Measurements from ENCODE around the gene GUF1. TPM values are rescaled to one million over a fixed set of nuclear protein-coding genes. Genes with fewer than 3 reads are reported as not detected.
"Not testable (repeated sequence)": the region's sequence is repeated elsewhere in the genome, so short reads cannot be mapped to it uniquely, and the experiment has no call there.

Gene GUF1
- polyA plus RNA-seq, 12 donors, result 20.0 to 29.4 (median 26.6) TPM; not detected in 1

DNA sequence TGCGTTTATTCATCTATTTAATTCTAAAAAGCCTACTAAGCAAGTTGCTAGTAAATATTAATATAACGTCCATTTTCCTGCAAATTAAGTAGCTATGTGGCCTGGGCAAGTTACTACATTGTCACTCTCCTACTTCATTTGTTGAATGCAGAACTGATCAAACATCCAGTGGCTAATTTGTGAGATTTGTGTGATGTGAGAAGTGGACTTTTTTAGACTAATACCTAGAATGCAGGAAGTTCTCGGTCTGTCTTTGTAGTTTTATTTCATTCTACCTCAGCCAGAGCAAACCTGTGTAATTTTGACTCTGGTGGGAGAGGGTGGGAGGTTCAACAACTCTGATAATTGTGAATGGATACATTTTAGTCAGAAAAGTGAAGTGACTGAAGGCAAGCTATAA is 840 bp downstream of the GUF1 start:
- peak; percentile 5 for DNase-seq

DNA sequence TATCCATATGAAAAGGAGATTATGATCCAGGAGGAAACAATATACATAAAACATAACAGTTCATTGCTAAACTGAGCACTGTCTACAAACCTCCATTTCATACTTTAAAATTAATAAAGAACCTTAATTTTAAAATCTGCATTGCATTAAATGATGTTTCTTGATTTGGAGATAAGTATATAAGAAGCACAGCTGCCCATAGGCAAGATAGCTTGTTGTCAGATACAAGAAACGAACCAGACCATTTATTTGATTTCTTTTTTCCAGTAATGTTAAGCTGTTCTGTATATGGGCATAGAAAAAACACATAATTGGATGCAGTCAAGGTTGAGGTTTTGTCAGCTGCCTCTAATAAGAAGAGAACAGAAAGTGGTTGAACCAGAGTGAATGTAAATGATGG is 6.4 kb downstream of the GUF1 start:
- DNase-seq, result no peak

DNA sequence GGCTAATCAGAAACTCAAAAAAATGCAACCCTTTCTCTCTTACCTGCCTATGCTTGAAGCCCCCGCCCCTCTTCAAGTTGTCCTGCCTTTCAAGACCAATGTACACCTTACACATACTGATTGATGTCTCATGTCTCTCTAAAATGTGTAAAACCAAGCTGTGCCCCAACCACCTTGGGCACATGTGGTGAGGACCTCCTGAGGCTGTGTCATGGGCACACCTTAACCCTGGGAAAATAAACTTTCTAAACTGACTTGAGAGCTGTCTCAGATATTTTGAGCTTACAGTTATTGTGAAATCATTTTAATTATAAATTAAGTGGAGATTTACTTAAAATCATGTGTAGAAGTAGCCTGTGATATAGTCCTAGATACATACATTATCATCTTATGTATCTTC is 22.2 kb downstream of the GUF1 start:
- DNase-seq, result no peak

DNA sequence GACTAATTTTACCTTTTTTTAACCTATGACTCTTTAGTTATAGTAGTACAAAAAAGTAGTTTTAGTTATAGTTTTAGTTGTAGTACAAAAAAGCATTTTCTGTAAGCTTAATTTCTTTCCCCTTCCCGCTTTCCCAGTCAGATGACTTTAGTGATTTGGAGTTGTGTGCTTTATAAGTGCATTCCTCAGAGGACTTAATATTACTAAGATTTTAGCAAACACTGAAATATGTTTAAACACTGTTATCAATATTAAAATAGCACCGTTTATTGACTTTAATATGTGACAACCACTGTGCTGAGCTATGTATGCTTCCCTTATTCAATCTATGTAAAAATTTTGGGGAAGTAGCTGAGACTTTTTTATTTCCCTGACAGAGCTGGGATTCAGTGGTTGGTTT is 22.8 kb downstream of the GUF1 start:
- no peak for DNase-seq

DNA sequence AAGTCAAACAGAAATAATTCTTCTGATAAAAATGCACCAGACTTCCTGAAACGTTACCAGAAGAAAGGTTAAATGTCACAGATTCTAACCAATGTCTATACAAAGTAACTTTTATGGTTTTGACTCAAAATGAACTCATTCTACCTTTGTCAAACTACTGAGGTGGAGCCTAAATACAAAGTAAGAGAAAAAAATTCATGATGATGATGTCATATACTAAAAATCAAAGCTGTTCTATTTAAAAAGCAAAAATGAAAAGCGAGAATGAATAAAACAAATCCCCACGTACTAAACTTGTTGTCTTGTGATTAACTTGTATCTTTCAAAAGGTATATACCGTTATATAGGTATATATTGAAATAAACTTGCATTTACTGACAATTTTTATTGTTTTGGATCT is 26.5 kb downstream of the GUF1 start:
- no peak for DNase-seq

DNA sequence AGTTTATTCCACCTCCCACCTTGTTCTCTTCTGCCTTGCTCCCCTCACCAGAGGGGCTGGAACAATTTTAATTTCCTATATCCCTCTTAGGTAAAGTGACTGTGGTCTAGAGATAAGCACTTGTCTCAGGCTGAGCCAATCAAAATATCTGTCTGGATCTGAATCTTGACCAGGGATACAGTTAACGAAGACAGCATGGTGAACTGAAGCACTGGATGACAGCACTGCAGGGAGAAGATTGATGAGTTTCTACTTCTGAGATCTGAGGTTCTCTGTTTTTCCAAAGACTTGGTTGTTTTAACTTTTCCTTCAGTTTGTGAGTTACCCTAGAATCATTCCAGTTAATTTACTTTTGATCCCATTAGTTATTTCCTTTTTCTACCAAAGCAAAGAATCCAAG is 34.9 kb downstream of the GUF1 start:
- no peak for DNase-seq

DNA sequence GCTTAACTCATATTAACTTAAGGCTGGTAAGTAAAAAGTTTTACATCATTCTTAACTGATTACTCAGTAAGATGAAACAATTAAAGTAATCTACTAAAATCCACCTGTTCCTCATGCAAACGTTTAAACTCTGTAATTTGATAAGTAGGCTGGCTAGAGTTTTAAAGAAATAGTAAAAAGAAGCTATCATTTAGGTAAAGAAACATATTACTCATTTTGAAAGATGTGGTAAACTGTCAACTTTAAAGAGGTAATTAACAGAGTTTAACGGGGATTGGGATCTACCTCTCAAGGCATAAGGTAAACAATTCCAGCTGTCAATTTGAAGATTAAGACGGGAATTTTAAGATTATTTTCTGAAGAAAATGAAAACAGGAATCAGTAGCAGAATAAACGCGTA is 38.4 kb downstream of the GUF1 start:
- DNase-seq, result no peak

DNA sequence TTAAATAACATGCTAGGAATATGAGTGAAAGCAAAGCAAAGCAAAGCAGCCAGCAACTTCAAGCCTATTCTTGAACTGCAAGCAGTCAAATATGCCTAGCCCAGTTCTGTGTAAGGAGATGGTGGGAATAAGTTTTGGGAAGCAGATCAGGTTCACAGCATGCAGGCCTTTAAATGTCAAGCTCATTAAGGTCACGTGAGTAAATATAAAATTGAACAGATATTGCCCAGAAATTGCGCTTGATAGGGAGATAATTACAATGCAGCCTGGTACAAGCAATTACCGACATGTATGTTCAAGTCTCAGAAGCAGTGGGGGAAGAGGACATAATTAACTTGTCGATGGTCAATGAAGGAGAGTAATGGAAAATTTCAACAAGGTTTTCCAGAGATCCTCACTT is 42.2 kb downstream of the GUF1 start:
- DNase-seq, result no peak

DNA sequence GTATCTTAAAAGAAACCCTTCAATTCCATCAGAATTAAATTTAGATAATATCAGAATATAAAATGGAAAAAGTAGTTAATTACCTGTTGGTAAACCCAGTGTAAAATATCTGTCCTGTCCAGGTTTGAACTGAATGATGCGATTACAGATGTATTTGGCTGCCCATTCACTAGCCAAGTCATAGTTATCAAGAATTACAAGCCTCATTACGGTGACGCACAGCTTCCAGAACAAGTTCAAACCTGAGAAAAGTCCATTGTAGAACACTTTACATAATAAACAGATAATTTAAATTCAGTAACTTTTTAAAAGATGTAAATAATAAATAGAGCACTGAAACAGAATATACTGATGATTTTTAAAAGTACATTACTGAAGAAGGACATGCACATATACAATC is 43.8 kb downstream of the GUF1 start:
- no peak for DNase-seq

DNA sequence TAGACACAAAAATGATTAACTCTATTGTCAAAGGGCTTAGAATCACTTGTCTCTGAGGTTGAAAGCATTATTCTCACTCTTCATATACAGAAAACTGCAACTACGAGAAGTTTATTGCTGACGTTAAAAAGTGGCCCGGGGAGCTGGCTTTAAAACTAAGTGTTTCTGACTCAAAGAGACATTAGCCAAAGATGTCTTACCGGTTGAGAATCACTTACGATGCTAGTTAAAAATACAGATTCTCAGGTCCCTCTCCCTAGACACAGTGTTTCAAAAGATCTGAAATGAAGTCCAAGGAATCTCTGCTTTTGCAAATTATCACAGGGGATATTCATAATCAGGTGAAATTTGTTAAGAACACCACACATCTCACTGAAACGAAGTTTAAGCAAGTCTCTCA is 46.9 kb downstream of the GUF1 start:
- DNase-seq, result peak; percentile 4

DNA sequence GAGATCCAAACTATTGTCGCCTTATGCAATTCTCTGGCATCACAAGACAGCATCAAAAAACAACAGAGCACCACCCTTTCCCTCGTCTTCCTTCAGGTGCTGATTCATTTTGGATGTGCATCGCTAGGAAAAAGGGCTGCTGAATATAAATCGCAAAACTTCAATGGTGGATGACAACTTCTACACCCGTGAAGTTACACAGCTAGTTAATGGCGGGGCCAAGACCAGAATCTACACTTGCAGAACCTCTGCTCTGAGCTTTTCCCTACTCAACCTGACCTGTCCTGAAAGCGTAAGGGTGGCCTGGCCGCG is 47.5 kb downstream of the GUF1 start:
- no peak for DNase-seq

DNA sequence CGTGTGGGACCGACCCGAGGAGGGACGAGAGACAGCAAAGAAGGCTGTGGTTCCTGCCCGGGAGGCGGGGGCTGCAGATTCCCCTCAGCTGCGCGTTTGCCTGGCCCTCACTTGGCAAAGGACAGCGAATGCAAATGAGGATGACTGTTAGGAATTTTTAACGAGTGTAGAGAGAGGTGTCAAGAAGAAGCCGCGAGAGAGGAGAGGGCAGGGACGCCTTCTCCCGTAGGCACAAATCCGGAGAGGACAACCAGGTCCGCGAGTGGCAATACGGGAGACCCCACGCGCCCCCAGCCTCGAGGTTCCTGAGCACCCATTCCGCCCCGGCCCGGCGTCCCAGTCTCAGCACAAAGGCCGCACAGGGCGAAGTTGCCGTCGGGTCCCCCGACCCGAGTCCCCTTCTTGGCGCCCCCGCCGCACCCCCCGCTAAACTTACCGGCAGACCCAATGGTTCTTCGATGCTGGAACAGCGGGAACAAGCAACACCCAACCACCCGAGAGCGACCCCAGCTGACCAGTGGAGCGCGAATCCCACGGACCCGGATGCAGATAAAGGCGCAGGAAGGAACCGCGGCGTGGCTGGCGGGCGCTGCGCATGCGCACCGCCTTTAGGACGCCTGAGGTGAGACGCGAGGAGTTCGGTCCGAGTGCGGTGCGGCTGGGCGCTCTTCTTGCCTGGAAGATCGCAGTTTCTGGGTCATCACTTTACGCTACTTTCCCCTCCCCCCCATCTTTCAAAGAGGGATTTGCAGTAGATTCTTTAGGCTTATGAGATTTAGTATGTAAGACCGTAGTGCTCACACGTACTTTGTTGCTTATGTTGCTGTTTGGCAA is 48.0 kb downstream of the GUF1 start, which contains the start of gene GNPDA2:
TSS of gene GNPDA2 (minus strand) at position 519 of the 834 bp plus-strand sequence. CDS start 4,349 bp downstream, outside the sequence.
- peak; percentile 95 for DNase-seq

DNA sequence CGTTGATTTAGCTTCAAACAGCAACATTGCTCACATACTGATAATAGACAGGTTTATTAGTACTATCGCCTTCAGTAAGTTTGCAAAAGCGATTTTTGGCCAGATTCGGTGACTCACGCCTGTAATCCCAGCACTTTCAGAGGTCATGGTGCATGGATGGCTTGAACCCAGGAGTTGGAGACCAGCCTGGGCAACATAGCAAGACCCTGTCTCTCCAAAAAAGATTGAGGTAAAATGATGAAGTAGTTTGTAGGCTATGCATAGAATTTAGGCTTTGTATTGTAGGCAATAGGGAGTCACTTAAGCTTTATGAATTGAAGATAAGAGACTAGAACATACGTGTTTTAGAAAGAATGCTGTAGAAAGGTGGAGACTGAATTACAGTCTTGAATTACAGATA is 49.3 kb downstream of the GUF1 start:
- no peak for DNase-seq

DNA sequence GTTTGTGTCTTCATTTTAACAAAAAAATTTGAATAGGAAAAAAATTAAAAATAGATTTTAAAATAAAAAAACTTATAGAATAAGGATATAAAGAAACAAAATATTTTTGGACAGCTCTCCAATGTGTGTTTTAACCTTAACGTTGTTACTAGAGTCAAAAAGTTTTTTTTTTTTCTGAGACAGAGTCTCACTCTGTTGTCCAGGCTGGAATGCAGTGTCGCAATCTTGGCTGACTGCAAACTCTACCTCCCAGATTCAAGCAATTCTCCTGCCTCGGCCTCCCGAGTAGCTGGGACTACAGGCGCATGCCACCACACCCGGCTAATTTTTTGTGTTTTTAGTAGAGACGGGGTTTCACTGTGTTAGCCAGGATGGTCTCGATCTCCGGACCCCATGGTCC is 50.5 kb downstream of the GUF1 start:
- not testable (repeated sequence) for DNase-seq

DNA sequence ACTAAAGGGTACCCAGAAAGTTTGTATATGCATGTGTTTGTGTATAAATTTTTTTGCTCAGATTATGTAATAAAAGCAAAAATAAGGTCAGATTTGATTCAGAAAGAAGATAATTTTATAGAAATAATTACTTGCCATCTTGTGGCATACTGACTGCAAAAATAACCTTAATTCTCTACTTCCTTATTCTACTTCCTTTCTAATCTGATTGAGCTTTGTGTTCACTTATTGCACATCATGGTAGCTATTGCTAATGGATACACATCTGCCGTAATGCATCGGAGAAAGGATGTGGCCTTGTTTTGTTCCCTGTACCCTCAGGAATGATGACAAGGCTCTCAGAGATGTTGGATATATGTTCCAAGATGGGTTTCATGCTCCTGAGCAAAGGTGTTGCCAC is 58.7 kb downstream of the GUF1 start:
- DNase-seq, result no peak

DNA sequence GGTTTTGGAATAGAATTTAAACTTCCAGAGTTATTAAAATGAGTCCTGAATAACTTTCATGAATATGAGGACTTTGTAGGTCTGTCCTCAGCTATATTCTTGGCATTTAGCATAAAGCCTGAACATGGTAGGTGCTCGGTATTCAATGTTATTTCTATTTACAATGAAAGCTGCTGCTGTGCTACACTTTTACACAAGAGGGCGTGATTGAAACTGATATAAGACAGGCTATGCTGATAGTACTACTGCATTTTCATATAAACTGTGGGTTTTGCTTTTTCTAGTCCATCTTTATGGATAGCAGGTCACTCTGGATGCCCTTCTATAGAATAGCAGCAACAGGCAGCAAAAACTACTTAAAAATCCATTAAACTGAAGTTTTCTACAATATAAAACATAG is 60.4 kb downstream of the GUF1 start:
- DNase-seq, result no peak

DNA sequence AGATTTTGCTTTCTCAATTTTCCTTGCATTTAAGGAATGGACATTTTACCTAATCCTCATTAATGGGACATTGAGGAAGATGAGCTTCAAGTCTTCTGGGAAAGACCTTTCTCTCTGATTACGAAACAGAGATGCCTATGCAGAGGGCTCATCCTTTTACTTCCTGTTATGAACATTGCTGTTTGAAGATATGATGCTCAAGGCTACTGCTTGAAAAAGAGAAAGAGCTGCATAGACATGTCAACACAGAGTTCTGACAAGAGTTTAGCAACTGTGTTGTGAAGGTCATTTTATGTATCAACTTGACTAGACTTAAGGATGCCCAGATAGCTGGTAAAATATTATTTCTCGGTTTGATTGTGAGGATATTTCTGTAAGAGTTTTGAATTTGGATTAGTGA is 62.0 kb downstream of the GUF1 start:
- DNase-seq, result no peak

Other genes with a start within 250 kb of the GUF1 start
- gene KCTD8, start 229.6 kb upstream of the GUF1 start, polyA plus RNA-seq (ENCODE audit: insufficient read length in 12 of 12), result under 1 TPM in 4 of 12 donors, not detected in 8; 0.08 to 0.50 (median 0.11) TPM
- gene YIPF7, start 26.8 kb upstream of the GUF1 start, polyA plus RNA-seq (ENCODE audit: insufficient read length in 12 of 12), result 1 to 10 TPM in 9 of 12 donors, under 1 TPM in 1, not detected in 2; 0.76 to 6.4 (median 2.9) TPM
- 10 to 100 TPM in 11 of 12 donors, not detected in 1; 18.0 to 27.4 (median 20.8) TPM for gene GNPDA2, start 48.1 kb downstream of the GUF1 start, polyA plus RNA-seq (ENCODE audit: insufficient read length in 12 of 12)

All from muscle of arm (tissue), 12 donors.